IMR-90 (cell line): ENCODE results near the gene HMGXB3. TPM values are rescaled to one million over a fixed set of nuclear protein-coding genes. Genes with fewer than 3 reads are reported as not detected.

Source experiments
- ATAC-seq: fragments of 200-7000 bp; cut with Tn5 transposase; 2 replicates; pipeline ENCODE4 v1.9.1; 2020; ENCODE audit warnings: low read depth, mild to moderate bottlenecking, moderate library complexity
- BruUV-seq: library from RNA; stranded (reverse); fragments of 400-500 nt; replicated peaks from 2 replicates; lab custom pipeline; 2021; lab: Mats Ljungman, UMichigan
- CTCF ChIA-PET: fragments of 300-600 bp; formaldehyde crosslinking; extraction: SDS; loops from one replicate; lab custom pipeline; 2021; ENCODE audit warnings: antibody characterized with exemption; lab: Yijun Ruan, JAX
- POLR2A ChIA-PET: fragments of 300-600 bp; sonication (Branson Sonifier 250); formaldehyde crosslinking; loops from one replicate; lab custom pipeline; 2022; ENCODE audit warnings: antibody characterized with exemption; ENCODE audit not compliant: unreplicated experiment; lab: Charles Lee
- DNase-seq: peaks from one replicate; pipeline ENCODE4 v3.0.0; 2013
- H2AFZ ChIP-seq: replicated peaks from 2 replicates; pipeline ENCODE3; 2013; ENCODE audit warnings: low read length, mild to moderate bottlenecking; ENCODE audit not compliant: poor library complexity
- H2AK5ac ChIP-seq: 2 replicates; pipeline ENCODE4 v1.6.1; 2013; ENCODE audit warnings: low read depth, low read length, inconsistent platforms
- H2AK9ac ChIP-seq: replicated peaks from 2 replicates; pipeline ENCODE3; 2013; ENCODE audit warnings: mild to moderate bottlenecking, low read depth, low read length, moderate library complexity; ENCODE audit not compliant: poor library complexity
- H2BK120ac ChIP-seq: 2 replicates; pipeline ENCODE4 v1.6.1; 2013; ENCODE audit warnings: low read depth, low read length, inconsistent platforms
- H2BK15ac ChIP-seq: 3 replicates; pipeline ENCODE4 v1.6.1; 2013; ENCODE audit warnings: low read depth, low read length, inconsistent platforms
- H2BK20ac ChIP-seq: 2 replicates; pipeline ENCODE4 v1.6.1; 2013; ENCODE audit warnings: low read depth, mild to moderate bottlenecking, inconsistent platforms, low read length, moderate library complexity
- H2BK5ac ChIP-seq: 2 replicates; pipeline ENCODE4 v1.6.1; 2013; ENCODE audit warnings: mild to moderate bottlenecking, low read depth, low read length, inconsistent platforms; ENCODE audit not compliant: poor library complexity, severe bottlenecking
- H3K14ac ChIP-seq: replicated peaks from 2 replicates; pipeline ENCODE4 v1.6.1; 2013; ENCODE audit warnings: low read depth, low read length, inconsistent platforms
- H3K18ac ChIP-seq: 2 replicates; pipeline ENCODE4 v1.6.1; 2013; ENCODE audit warnings: low read depth, low read length, control low read depth
- H3K23ac ChIP-seq: 2 replicates; pipeline ENCODE4 v1.6.1; 2013; ENCODE audit warnings: low read depth, low read length, inconsistent platforms
- H3K27ac ChIP-seq: 2 replicates; pipeline ENCODE4 v1.5.1; 2013; ENCODE audit warnings: mild to moderate bottlenecking, control low read depth, low read length; ENCODE audit not compliant: insufficient read depth
- H3K27me3 ChIP-seq: 2 replicates; pipeline ENCODE4 v1.6.1; 2013; ENCODE audit warnings: low read length; ENCODE audit not compliant: control insufficient read depth, insufficient read depth
- H3K36me3 ChIP-seq: 2 replicates; pipeline ENCODE4 v1.6.1; 2013; ENCODE audit warnings: low read length, mixed read lengths; ENCODE audit not compliant: control insufficient read depth, insufficient read depth
- H3K4ac ChIP-seq: 2 replicates; pipeline ENCODE4 v1.6.1; 2013; ENCODE audit warnings: low read depth, low read length, inconsistent platforms
- H3K4me1 ChIP-seq: 2 replicates; pipeline ENCODE4 v1.6.1; 2013; ENCODE audit warnings: low read length, mixed read lengths; ENCODE audit not compliant: control insufficient read depth, insufficient read depth
- H3K4me2 ChIP-seq: 2 replicates; pipeline ENCODE4 v1.6.1; 2013; ENCODE audit warnings: low read depth, mild to moderate bottlenecking, control low read depth, low read length, moderate library complexity
- H3K4me3 ChIP-seq: 2 replicates; pipeline ENCODE4 v1.5.1; 2013; ENCODE audit warnings: low read depth, mild to moderate bottlenecking, control low read depth, low read length, moderate library complexity; ENCODE audit not compliant: insufficient read depth
- H3K56ac ChIP-seq: 2 replicates; pipeline ENCODE4 v1.6.1; 2013; ENCODE audit warnings: low read length, inconsistent platforms; ENCODE audit not compliant: insufficient read depth; ENCODE audit errors: extremely low read depth
- H3K79me1 ChIP-seq, 2 experiments: 2 replicates each; pipeline ENCODE4 v1.6.1; 2013; ENCODE audit warnings: low read length in 2 of 2, inconsistent platforms in 1 of 2, low read depth in 1 of 2
- H3K9ac ChIP-seq: 2 replicates; pipeline ENCODE4 v1.6.1; 2013; ENCODE audit warnings: low read depth, low read length, control low read depth
- H3K9me1 ChIP-seq: 2 replicates; pipeline ENCODE4 v1.6.1; 2013; ENCODE audit warnings: low read length, inconsistent platforms; ENCODE audit not compliant: insufficient read depth
- H3K9me3 ChIP-seq: 2 replicates; pipeline ENCODE4 v1.6.1; 2013; ENCODE audit warnings: low read length; ENCODE audit not compliant: control insufficient read depth, insufficient read depth
- H4K20me1 ChIP-seq: 2 replicates; pipeline ENCODE4 v1.6.1; 2013; ENCODE audit warnings: low read length, inconsistent platforms; ENCODE audit not compliant: insufficient read depth
- H4K5ac ChIP-seq: 2 replicates; pipeline ENCODE4 v1.6.1; 2013; ENCODE audit warnings: mild to moderate bottlenecking, low read depth, low read length, control low read depth
- H4K8ac ChIP-seq, 2 experiments: 2 replicates each; pipeline ENCODE4 v1.6.1; 2013; ENCODE audit warnings: low read depth in 2 of 2, low read length in 2 of 2, control low read depth in 1 of 2, inconsistent platforms in 1 of 2
- H4K91ac ChIP-seq: 2 replicates; pipeline ENCODE4 v1.6.1; 2013; ENCODE audit warnings: low read depth, low read length, inconsistent platforms; ENCODE audit not compliant: insufficient read depth
- BHLHE40 ChIP-seq: fragments of 150-350 bp; IDR thresholded peaks from 2 replicates; pipeline ENCODE4 v1.6.1; 2016; ENCODE audit warnings: mild to moderate bottlenecking, low read depth, low read length
- CEBPB ChIP-seq: IDR thresholded peaks from 2 replicates; pipeline ENCODE4 v1.6.1; 2012; ENCODE audit warnings: low read depth, low read length, improper control_type of control experiment
- CHD1 ChIP-seq: IDR thresholded peaks from 2 replicates; pipeline ENCODE4 v1.6.1; 2012; ENCODE audit warnings: low read depth, low read length, improper control_type of control experiment
- CTCF ChIP-seq: conservative IDR thresholded peaks from 2 replicates; pipeline ENCODE4 v1.5.1; 2012; ENCODE audit warnings: mild to moderate bottlenecking, low read depth, low read length, improper control_type of control experiment
- ELK1 ChIP-seq: fragments of 150-350 bp; IDR thresholded peaks from 2 replicates; pipeline ENCODE4 v1.6.1; 2016; ENCODE audit warnings: low read depth, mild to moderate bottlenecking, low read length, moderate library complexity, borderline replicate concordance
- FOS ChIP-seq: fragments of 150-350 bp; IDR thresholded peaks from 2 replicates; pipeline ENCODE4 v1.6.1; 2016; ENCODE audit warnings: low read depth, low read length
- MAFK ChIP-seq: IDR thresholded peaks from 2 replicates; pipeline ENCODE4 v1.6.1; 2012; ENCODE audit warnings: low read depth, low read length, improper control_type of control experiment
- MAZ ChIP-seq: IDR thresholded peaks from 2 replicates; pipeline ENCODE4 v1.6.1; 2012; ENCODE audit warnings: low read depth, mild to moderate bottlenecking, low read length, improper control_type of control experiment, moderate library complexity, borderline replicate concordance
- MXI1 ChIP-seq: IDR thresholded peaks from 2 replicates; pipeline ENCODE4 v1.6.1; 2012; ENCODE audit warnings: low read depth, mild to moderate bottlenecking, low read length, moderate library complexity, borderline replicate concordance
- NFE2L2 ChIP-seq: fragments of 150-350 bp; IDR thresholded peaks from 2 replicates; pipeline ENCODE4 v1.6.1; 2016; ENCODE audit warnings: low read depth, mild to moderate bottlenecking, low read length
- POLR2A ChIP-seq: IDR thresholded peaks from 2 replicates; pipeline ENCODE4 v1.6.1; 2012; ENCODE audit warnings: mild to moderate bottlenecking, low read depth, low read length
- RAD21 ChIP-seq: IDR thresholded peaks from 2 replicates; pipeline ENCODE4 v1.6.1; 2012; ENCODE audit warnings: low read length, improper control_type of control experiment
- RCOR1 ChIP-seq: IDR thresholded peaks from 2 replicates; pipeline ENCODE4 v1.6.1; 2012; ENCODE audit warnings: mild to moderate bottlenecking, low read length, improper control_type of control experiment; ENCODE audit not compliant: insufficient replicate concordance
- RFX5 ChIP-seq: IDR thresholded peaks from 2 replicates; pipeline ENCODE4 v1.8.0; 2012; ENCODE audit warnings: low read depth, mild to moderate bottlenecking, low read length, moderate library complexity
- SMC3 ChIP-seq: fragments of 150-350 bp; IDR thresholded peaks from 2 replicates; pipeline ENCODE4 v1.6.1; 2016; ENCODE audit warnings: low read depth, mild to moderate bottlenecking, antibody characterized with exemption, low read length, moderate library complexity
- WGBS, 2 experiments: methylation state at CpG; one replicate each; pipeline versions ENCODE4 v1.1.5 to v1.1.7; 2013; ENCODE audit warnings: missing lambda C conversion rate in 2 of 2; ENCODE audit not compliant: insufficient read length in 1 of 2; ENCODE audit errors: extremely low coverage in 2 of 2; 5-methylcytosine and 5-hydroxymethylcytosine counted together
- dilution Hi-C: fragments of 300-500 bp; cut with HindIII; formaldehyde crosslinking; loops from one replicate; pipeline ENCODE4 v1.14.3; 2018; ENCODE audit warnings: low sequenced_read_pairs; ENCODE audit not compliant: unreplicated experiment
- in situ Hi-C: fragments of 300-500 bp; cut with MboI; formaldehyde crosslinking; loops from 3 replicates; pipeline ENCODE4 v1.14.3; 2019; ENCODE audit warnings: low sequenced_read_pairs, inconsistent platforms, mixed read lengths
- intact Hi-C: fragments of 100-400 bp; cut with micrococcal nuclease; formaldehyde crosslinking; loops from 2 replicates; pipeline ENCODE4 v1.10.0; 2022
- polyA plus RNA-seq, 3 experiments: library from polyadenylated mRNA; depleted of rRNA; stranded (reverse); fragments of >200 nt; gene quantifications; 2 replicates each; pipeline ENCODE4 v1.2.3, GENCODE V29; 2012; ENCODE audit warnings: low replicate concordance in 1 of 3
- total RNA-seq: library from RNA; depleted of rRNA; stranded (reverse); fragments of >200 nt; gene quantifications from 2 replicates; pipeline ENCODE4 v1.2.3, GENCODE V29; 2012
- TF ChIP-seq, protein P1 (sequence below): fragments of 150-350 bp; IDR thresholded peaks from 2 replicates; pipeline ENCODE4 v1.6.1; 2017; ENCODE audit warnings: mild to moderate bottlenecking, antibody characterized with exemption, low read length, low read depth

The HMGXB3 gene
- total and polyA plus RNA-seq, 2 of the 4 experiments (the other 2 are of a cell fraction), result 27.6 to 30.6 TPM

DNA sequence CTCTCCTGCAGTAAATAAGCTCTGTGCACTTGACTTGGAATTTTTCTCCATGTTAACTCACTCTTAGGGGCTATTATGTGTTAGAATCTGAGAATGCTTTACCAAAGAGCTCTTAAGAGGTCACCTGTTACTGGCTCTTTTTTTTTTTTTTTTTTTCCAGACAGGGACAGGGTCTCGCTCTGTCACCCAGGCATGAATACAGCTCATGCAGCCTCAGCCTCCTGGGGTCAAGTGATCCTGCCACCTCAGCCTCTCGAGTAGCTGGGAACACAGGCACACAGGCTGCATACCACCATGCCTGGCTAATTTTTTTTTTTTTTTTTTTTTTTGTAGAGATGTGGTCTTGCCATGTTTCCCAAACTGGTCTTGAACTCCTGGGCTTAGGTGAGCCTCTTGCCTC is 22.1 kb downstream of the HMGXB3 start:
- in situ Hi-C loops (no loop called here), intact Hi-C loops (no loop called here), dilution Hi-C loops (no loop called here)
- no peak overlapping the region for H2AK9ac ChIP-seq
- H2BK15ac ChIP-seq, result no peak overlapping the region
- H3K4me2 ChIP-seq, result peak overlapping the region; percentile 47; the same call in 1 of the 2 replicates
- H2BK120ac ChIP-seq, result peak overlapping the region; percentile 53; the same call in 1 of the 2 replicates
- peak overlapping the region; percentile 65; the same call in 1 of the 2 replicates for H3K4ac ChIP-seq
- ChIA-PET POLR2A (no interaction called here), CTCF (interaction anchor here (1.7 kb wide), 1 partner anchor 18 kb away, joined by 3 read pairs; no protein-coding TSS in a partner anchor)
- no peak overlapping the region for H4K91ac ChIP-seq
- no peak overlapping the region for H3K9ac ChIP-seq
- H3K4me3 ChIP-seq, result no peak overlapping the region
- no TSS peak for BruUV-seq
- peak overlapping the region; percentile 64; the same call in 1 of the 2 replicates for H3K14ac ChIP-seq
- H4K20me1 ChIP-seq, result no peaks in the 10 kb centered on the region
- no peak overlapping the region for H4K5ac ChIP-seq
- peak overlapping the region; percentile 47; the same call in 1 of the 2 replicates for H2BK20ac ChIP-seq
- no peak overlapping the region; the same call in 1 of the 2 replicates for H3K18ac ChIP-seq
- no peaks in the 10 kb centered on the region for H3K27me3 ChIP-seq
- peaks cover 31 to 54% of the 10 kb centered on the region in 2 experiments for H3K79me1 ChIP-seq
- DNase-seq, result no peak
- H2BK5ac ChIP-seq, result peak overlapping the region; percentile 17
- H3K4me1 ChIP-seq, result peaks cover 12% of the 10 kb centered on the region
- H4K8ac ChIP-seq, result peak overlapping the region in 1 of 2 experiments; percentile 50; a peak in 1 of 4 replicates
- H2AK5ac ChIP-seq, result peak overlapping the region; percentile 66; the same call in 1 of the 2 replicates
- H3K23ac ChIP-seq, result peak overlapping the region; percentile 75; the same call in 1 of the 2 replicates
- no peak for TF ChIP-seq MXI1
- TF ChIP-seq, protein P1, sequence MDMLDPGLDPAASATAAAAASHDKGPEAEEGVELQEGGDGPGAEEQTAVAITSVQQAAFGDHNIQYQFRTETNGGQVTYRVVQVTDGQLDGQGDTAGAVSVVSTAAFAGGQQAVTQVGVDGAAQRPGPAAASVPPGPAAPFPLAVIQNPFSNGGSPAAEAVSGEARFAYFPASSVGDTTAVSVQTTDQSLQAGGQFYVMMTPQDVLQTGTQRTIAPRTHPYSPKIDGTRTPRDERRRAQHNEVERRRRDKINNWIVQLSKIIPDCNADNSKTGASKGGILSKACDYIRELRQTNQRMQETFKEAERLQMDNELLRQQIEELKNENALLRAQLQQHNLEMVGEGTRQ, result no peak
- TF ChIP-seq NFE2L2, result no peak
- no peak for TF ChIP-seq CTCF
- no peak for TF ChIP-seq FOS
- no peak for TF ChIP-seq POLR2A
- no peak for TF ChIP-seq SMC3
- no peak for TF ChIP-seq MAZ
- TF ChIP-seq RCOR1, result no peak
- TF ChIP-seq RAD21, result no peak
- no peak for TF ChIP-seq BHLHE40
- no peak for TF ChIP-seq RFX5
- TF ChIP-seq CEBPB, result no peak
- no peak for TF ChIP-seq MAFK
- no peak for TF ChIP-seq CHD1
- TF ChIP-seq ELK1, result no peak
- no peak overlapping the region for H2AFZ ChIP-seq
- peaks cover 31% of the 10 kb centered on the region for H3K36me3 ChIP-seq
- no peaks in the 10 kb centered on the region for H3K9me3 ChIP-seq
- ATAC-seq, result no peak
- H3K56ac ChIP-seq, result no peak overlapping the region
- peaks cover 7% of the 10 kb centered on the region for H3K9me1 ChIP-seq
- no CpG with 5 or more reads among the region's 2 CpGs for WGBS, 2 experiments
- no peak overlapping the region for H3K27ac ChIP-seq
